Astrocyte (in vitro differentiated cells and primary cell): ENCODE measurements around the gene ADAP1. TPM values are rescaled to one million over a fixed set of nuclear protein-coding genes. Genes with fewer than 3 reads are reported as not detected.

Source experiments
- DNase-seq: peaks from one replicate; pipeline ENCODE4 v3.0.0-alpha.2; 2010; ENCODE audit warnings: low read depth
- FAIRE-seq: peaks from 2 replicates; lab custom pipeline; 2011; peaks lifted over from hg19 to GRCh38; lab: Jason Lieb, UNC
- H2AFZ ChIP-seq: 2 replicates; pipeline ENCODE4 v1.6.0; 2012; ENCODE audit warnings: low read depth, low read length, inconsistent platforms
- H3K27ac ChIP-seq: 2 replicates; pipeline ENCODE4 v1.5.1; 2011; ENCODE audit warnings: low read depth, low read length, inconsistent platforms
- H3K27me3 ChIP-seq: 2 replicates; pipeline ENCODE4 v1.6.0; 2011; ENCODE audit warnings: low read length, inconsistent platforms; ENCODE audit not compliant: insufficient read depth
- H3K36me3 ChIP-seq: 2 replicates; pipeline ENCODE4 v1.5.1; 2011; ENCODE audit warnings: low read length, inconsistent platforms; ENCODE audit not compliant: insufficient read depth
- H3K4me1 ChIP-seq: 2 replicates; pipeline ENCODE4 v1.5.1; 2011; ENCODE audit warnings: low read length, inconsistent platforms; ENCODE audit not compliant: insufficient read depth
- H3K4me2 ChIP-seq: 2 replicates; pipeline ENCODE4 v1.6.0; 2012; ENCODE audit warnings: low read length, inconsistent platforms
- H3K4me3 ChIP-seq: 2 replicates; pipeline ENCODE4 v1.5.1; 2011; ENCODE audit warnings: low read depth, mild to moderate bottlenecking, low read length, inconsistent platforms; ENCODE audit not compliant: insufficient read depth
- H3K79me2 ChIP-seq: 2 replicates; pipeline ENCODE4 v1.6.0; 2012; ENCODE audit warnings: mild to moderate bottlenecking, low read length, inconsistent platforms; ENCODE audit not compliant: insufficient read depth
- H3K9ac ChIP-seq: 2 replicates; pipeline ENCODE4 v1.6.0; 2012; ENCODE audit warnings: mild to moderate bottlenecking, low read length, inconsistent platforms
- H3K9me3 ChIP-seq: 2 replicates; pipeline ENCODE4 v1.5.1; 2012; ENCODE audit warnings: low read depth, mild to moderate bottlenecking, low read length, inconsistent platforms; ENCODE audit not compliant: insufficient read depth
- H4K20me1 ChIP-seq: 2 replicates; pipeline ENCODE4 v1.6.0; 2012; ENCODE audit warnings: low read length, inconsistent platforms; ENCODE audit not compliant: insufficient read depth
- H3K27ac Mint-ChIP-seq: one replicate; pipeline ENCODE4 v1.8.0; 2021; ENCODE audit warnings: mild to moderate bottlenecking, mixed read lengths; ENCODE audit not compliant: unreplicated experiment
- H3K27me3 Mint-ChIP-seq: one replicate; pipeline ENCODE4 v1.8.0; 2021; ENCODE audit warnings: low read depth, mixed read lengths; ENCODE audit not compliant: unreplicated experiment
- H3K36me3 Mint-ChIP-seq: one replicate; pipeline ENCODE4 v1.8.0; 2021; ENCODE audit warnings: low read depth, mixed read lengths; ENCODE audit not compliant: unreplicated experiment
- H3K4me1 Mint-ChIP-seq: one replicate; pipeline ENCODE4 v1.8.0; 2021; ENCODE audit warnings: low read depth, mixed read lengths; ENCODE audit not compliant: unreplicated experiment
- H3K4me3 Mint-ChIP-seq: one replicate; pipeline ENCODE4 v1.8.0; 2021; ENCODE audit warnings: mild to moderate bottlenecking, moderate library complexity, mixed read lengths; ENCODE audit not compliant: unreplicated experiment
- H3K9me3 Mint-ChIP-seq: one replicate; pipeline ENCODE4 v1.8.0; 2021; ENCODE audit warnings: mild to moderate bottlenecking, mixed read lengths; ENCODE audit not compliant: unreplicated experiment
- EZH2 ChIP-seq: IDR thresholded peaks from 2 replicates; pipeline ENCODE4 v1.6.1; 2012; ENCODE audit warnings: mild to moderate bottlenecking, low read length, inconsistent platforms; ENCODE audit not compliant: insufficient read depth
- total RNA-seq: library from RNA; stranded (reverse); gene quantifications from 2 replicates; pipeline ENCODE4 v1.2.1, GENCODE V29; 2021
- TF ChIP-seq, protein P1 (sequence below): IDR thresholded peaks from 2 replicates; pipeline ENCODE4 v1.5.1; 2011; ENCODE audit warnings: low read depth, mild to moderate bottlenecking, inconsistent platforms, low read length, moderate library complexity; ENCODE audit not compliant: insufficient read depth

Gene ADAP1
- total RNA-seq, 1 donor from 2014 or later: 4.8 TPM

DNA sequence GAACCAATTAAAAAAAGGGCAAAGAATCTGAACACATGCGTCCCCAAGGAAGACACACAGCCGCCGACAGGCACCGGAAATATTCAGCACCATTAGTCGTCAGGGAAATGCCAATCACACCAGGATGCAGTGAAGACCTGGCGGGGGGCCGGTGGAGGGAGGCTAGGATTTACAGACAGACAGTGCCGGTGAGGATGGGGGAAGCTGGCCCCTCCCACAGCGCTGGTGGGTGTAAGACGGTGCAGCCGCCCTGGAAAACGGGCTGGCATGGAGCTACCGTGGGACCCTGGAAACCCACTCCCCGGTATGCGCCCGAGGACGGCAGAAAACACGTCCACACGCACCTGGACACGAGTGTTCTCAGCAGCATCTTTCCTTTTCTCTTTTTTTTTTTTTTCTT is 4.8 kb upstream of the ADAP1 start:
- no peaks in the 10 kb centered on the region for H3K79me2 ChIP-seq
- TF ChIP-seq, protein P1, sequence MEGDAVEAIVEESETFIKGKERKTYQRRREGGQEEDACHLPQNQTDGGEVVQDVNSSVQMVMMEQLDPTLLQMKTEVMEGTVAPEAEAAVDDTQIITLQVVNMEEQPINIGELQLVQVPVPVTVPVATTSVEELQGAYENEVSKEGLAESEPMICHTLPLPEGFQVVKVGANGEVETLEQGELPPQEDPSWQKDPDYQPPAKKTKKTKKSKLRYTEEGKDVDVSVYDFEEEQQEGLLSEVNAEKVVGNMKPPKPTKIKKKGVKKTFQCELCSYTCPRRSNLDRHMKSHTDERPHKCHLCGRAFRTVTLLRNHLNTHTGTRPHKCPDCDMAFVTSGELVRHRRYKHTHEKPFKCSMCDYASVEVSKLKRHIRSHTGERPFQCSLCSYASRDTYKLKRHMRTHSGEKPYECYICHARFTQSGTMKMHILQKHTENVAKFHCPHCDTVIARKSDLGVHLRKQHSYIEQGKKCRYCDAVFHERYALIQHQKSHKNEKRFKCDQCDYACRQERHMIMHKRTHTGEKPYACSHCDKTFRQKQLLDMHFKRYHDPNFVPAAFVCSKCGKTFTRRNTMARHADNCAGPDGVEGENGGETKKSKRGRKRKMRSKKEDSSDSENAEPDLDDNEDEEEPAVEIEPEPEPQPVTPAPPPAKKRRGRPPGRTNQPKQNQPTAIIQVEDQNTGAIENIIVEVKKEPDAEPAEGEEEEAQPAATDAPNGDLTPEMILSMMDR: no peak
- TF ChIP-seq EZH2: no peak

DNA sequence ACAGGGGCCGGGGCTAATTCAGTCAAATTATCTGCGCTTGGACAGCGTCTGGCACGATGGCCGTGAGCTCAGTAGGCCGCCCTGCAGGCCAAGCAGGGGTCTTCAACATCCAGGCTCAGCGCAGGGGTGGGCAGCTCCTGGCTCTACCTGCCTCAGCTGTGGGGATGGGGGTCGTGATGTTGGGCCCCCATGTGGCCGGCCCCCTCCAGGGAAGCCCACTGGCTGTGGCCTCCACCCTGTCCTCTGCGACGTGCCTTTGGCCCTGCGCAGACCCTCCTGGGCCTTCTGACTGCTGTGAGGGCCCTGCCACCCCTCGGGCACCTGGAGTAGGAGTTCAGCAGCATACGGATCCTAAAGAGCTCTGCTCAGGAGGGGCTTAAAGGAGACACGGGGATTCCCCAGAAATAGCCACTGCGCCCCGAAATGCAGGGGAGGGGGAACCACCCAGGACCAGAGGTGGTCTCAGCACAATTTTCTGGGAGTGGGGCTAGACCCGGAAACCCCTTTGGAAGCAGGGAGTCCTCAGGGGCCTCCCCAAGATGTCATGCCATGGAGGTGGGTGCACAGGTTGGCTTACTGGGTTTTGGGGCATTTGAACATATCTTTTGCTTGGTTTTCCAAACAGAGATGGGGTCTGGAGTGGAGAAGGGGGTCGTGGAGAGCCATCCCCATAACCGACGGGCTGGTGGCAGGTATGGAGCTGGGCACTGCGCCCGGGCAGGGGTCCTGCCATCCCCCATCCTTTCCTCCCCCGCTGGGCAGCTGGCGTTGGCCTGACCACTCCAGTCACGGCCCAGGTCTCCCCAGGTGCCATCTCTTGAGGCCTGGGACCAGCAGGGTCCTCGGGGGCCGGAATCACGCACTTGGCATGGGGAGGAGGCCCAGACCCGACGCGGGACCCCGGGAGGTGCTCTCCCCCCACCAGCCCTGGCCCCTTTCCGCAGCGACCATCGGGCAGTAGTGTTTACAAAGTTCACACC is 4.0 kb upstream of the ADAP1 start:
- no peak overlapping the region for H2AFZ ChIP-seq
- no peak for FAIRE-seq
- Mint-ChIP-seq H3K36me3 (peaks cover 1% of the 10 kb centered on the region), H3K4me3 (no peak overlapping the region), H3K4me1 (no peaks in the 10 kb centered on the region), H3K27ac (no peak overlapping the region), H3K9me3 (no peaks in the 10 kb centered on the region), H3K27me3 (peaks cover 15% of the 10 kb centered on the region)
- H3K27me3 ChIP-seq: peaks cover 5% of the 10 kb centered on the region
- no peak overlapping the region for H3K9ac ChIP-seq
- no peaks in the 10 kb centered on the region for H3K9me3 ChIP-seq
- no peak overlapping the region for H3K4me2 ChIP-seq
- no peaks in the 10 kb centered on the region for H4K20me1 ChIP-seq
- DNase-seq: no peak
- no peak overlapping the region for H3K27ac ChIP-seq
- no peak overlapping the region for H3K4me3 ChIP-seq
- no peaks in the 10 kb centered on the region for H3K36me3 ChIP-seq
- TF ChIP-seq EZH2: no peak
- TF ChIP-seq, protein P1: no peak
- H3K4me1 ChIP-seq: peaks cover 4% of the 10 kb centered on the region
- no peaks in the 10 kb centered on the region for H3K79me2 ChIP-seq

More for the DNA sequence above, 4.8 kb upstream of the ADAP1 start:
- no peak overlapping the region for H3K4me3 ChIP-seq
- Mint-ChIP-seq H3K4me3 (no peak overlapping the region), H3K9me3 (no peaks in the 10 kb centered on the region), H3K36me3 (peaks cover 1% of the 10 kb centered on the region), H3K4me1 (no peaks in the 10 kb centered on the region), H3K27ac (no peak overlapping the region), H3K27me3 (peaks cover 15% of the 10 kb centered on the region)
- FAIRE-seq: no peak
- H3K9ac ChIP-seq: no peak overlapping the region
- H3K36me3 ChIP-seq: no peaks in the 10 kb centered on the region
- no peak for DNase-seq
- peaks cover 4% of the 10 kb centered on the region for H3K27me3 ChIP-seq
- no peak overlapping the region for H3K27ac ChIP-seq
- no peaks in the 10 kb centered on the region for H3K9me3 ChIP-seq
- no peak overlapping the region for H2AFZ ChIP-seq
- no peaks in the 10 kb centered on the region for H3K4me1 ChIP-seq
- H3K4me2 ChIP-seq: no peak overlapping the region
- H4K20me1 ChIP-seq: no peaks in the 10 kb centered on the region
